Gastroesophageal sphincter (tissue), 4 donors: ENCODE data around the gene SF3A2. TPM values are rescaled to one million over a fixed set of nuclear protein-coding genes. Genes with fewer than 3 reads are reported as not detected.

Source experiments
- ATAC-seq: fragments of 150-250 bp; one replicate; pipeline ENCODE4 v1.9.1; 2016; ENCODE audit warnings: mild to moderate bottlenecking, moderate library complexity
- H3K27ac ChIP-seq, 4 donors: fragments of 200-600 bp; sonication (generic) in 3 of 4; 1 replicate in 3 of 4; 2 replicates in 1 of 4; pipeline ENCODE4 v1.5.1; 2016 to 2019
- H3K27me3 ChIP-seq: fragments of 200-600 bp; sonication (generic); one replicate; pipeline ENCODE4 v1.5.1; 2019
- H3K36me3 ChIP-seq, 2 donors: fragments of 200-600 bp; sonication (generic); one replicate each; pipeline ENCODE4 v1.5.1; 2019; ENCODE audit warnings: control low read depth in 1 of 2
- H3K4me1 ChIP-seq, 3 donors: fragments of 200-600 bp; sonication (generic); 1 replicate in 2 of 3; 2 replicates in 1 of 3; pipeline ENCODE4 v1.5.1; 2016 to 2019; ENCODE audit warnings: control low read depth in 2 of 3
- H3K4me3 ChIP-seq, 2 donors: fragments of 200-600 bp; sonication (generic); one replicate each; pipeline ENCODE4 v1.5.1; 2019; ENCODE audit warnings: mild to moderate bottlenecking in 1 of 2, moderate library complexity in 1 of 2
- H3K9me3 ChIP-seq, 3 donors: fragments of 200-600 bp; sonication (generic); one replicate each; pipeline ENCODE4 v1.5.1; 2017 to 2019; ENCODE audit warnings: control low read depth in 2 of 3
- EP300 ChIP-seq: sonication (generic); formaldehyde crosslinking; IDR thresholded peaks from one replicate; pipeline ENCODE4 v1.6.1; 2017; ENCODE audit warnings: antibody characterized with exemption, mild to moderate bottlenecking
- POLR2A ChIP-seq, 2 donors: fragments of 450-650 bp; IDR thresholded peaks; one replicate each; pipeline ENCODE4 v1.6.1; 2017; ENCODE audit warnings: antibody characterized with exemption in 2 of 2, mild to moderate bottlenecking in 2 of 2, moderate library complexity in 1 of 2
- POLR2AphosphoS5 ChIP-seq: sonication (generic); formaldehyde crosslinking; IDR thresholded peaks from one replicate; pipeline ENCODE4 v1.6.1; 2017; ENCODE audit warnings: antibody characterized with exemption
- WGBS, 2 donors: methylation state at CpG; one replicate each; pipeline ENCODE4 v1.1.5; 2018; ENCODE audit warnings: low coverage in 1 of 2; 5-methylcytosine and 5-hydroxymethylcytosine counted together
- total RNA-seq, 4 donors: library from RNA; depleted of rRNA; stranded (reverse); fragments of >200 nt; gene quantifications; one replicate each; pipeline ENCODE4 v1.1.0, GENCODE V29; 2016
- TF ChIP-seq, protein P1 (sequence below), 4 experiments: fragments of 200-600 bp in 2 of 4; fragments of 450-650 bp in 2 of 4; sonication (generic) in 1 of 4; IDR thresholded peaks; one replicate each; pipeline ENCODE4 v1.5.1; 2017 to 2019; ENCODE audit warnings: antibody characterized with exemption in 4 of 4, mild to moderate bottlenecking in 2 of 4, moderate library complexity in 2 of 4

SF3A2 gene
- total RNA-seq, 4 donors from 2014 or later = 27.5 to 40.3 (median 37.4) TPM

DNA sequence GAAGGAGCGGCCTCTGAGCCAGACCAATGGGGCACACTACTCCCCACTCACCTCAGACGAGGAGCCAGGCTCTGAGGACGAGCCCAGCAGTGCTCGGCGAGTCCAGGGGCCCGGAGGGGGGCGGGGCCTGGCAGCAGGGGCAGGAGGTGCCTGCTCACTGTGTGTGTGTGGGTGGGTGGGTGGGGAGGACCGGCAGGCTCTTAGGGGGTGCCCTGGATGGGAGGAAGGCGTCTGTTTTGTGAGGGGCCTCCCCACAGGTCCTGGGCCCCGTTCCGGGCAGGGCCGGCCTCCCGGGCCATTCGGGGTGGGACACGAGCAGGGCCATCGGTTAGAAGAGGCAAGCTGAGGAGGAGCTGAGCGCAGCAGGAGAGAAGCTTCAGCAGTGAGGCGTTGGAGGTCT, 13.2 kb upstream of the SF3A2 start:
- H3K9me3 ChIP-seq = no peaks in the 10 kb centered on the region
- WGBS, 2 donors = 90 to 100% methylated on average over 2 to 3 of the region's 18 CpGs
- H3K27ac ChIP-seq = no peak overlapping the region
- no peak for ATAC-seq
- TF ChIP-seq POLR2A (IDR thresholded peaks at IDR 0.05) (no peak), POLR2AphosphoS5 (no peak)
- TF ChIP-seq, protein P1, sequence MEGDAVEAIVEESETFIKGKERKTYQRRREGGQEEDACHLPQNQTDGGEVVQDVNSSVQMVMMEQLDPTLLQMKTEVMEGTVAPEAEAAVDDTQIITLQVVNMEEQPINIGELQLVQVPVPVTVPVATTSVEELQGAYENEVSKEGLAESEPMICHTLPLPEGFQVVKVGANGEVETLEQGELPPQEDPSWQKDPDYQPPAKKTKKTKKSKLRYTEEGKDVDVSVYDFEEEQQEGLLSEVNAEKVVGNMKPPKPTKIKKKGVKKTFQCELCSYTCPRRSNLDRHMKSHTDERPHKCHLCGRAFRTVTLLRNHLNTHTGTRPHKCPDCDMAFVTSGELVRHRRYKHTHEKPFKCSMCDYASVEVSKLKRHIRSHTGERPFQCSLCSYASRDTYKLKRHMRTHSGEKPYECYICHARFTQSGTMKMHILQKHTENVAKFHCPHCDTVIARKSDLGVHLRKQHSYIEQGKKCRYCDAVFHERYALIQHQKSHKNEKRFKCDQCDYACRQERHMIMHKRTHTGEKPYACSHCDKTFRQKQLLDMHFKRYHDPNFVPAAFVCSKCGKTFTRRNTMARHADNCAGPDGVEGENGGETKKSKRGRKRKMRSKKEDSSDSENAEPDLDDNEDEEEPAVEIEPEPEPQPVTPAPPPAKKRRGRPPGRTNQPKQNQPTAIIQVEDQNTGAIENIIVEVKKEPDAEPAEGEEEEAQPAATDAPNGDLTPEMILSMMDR (IDR thresholded peaks at IDR 0.05) = no peak
- H3K4me3 ChIP-seq = no peak overlapping the region
- H3K36me3 ChIP-seq = peaks cover 0 to 99% of the 10 kb centered on the region in 2 donors
- no peaks in the 10 kb centered on the region for H3K27me3 ChIP-seq
- H3K4me1 ChIP-seq = peaks cover 0 to 11% (median 0%) of the 10 kb centered on the region in 3 donors

DNA sequence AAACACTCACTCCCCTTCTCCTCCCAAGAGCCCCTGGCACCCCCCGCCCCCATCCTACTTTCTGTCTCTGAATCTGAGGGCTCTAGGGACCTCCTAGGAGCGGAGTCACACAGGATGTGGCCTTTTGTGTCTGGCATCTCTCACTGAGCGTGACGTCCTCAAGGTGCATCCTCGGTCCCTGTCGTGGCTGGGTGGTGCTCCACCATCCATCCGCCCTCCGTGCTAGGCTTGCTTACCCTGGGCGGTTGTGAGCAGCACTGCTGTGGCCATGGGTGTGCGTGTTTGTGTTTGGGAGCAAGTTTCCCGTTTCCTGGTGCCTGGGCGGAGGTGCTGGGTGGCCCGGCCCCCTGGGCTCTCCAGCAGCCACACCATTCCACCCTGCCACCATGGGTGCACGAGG, 12.7 kb upstream of the SF3A2 start:
- Histone ChIP-seq H3K27ac (no peak overlapping the region), H3K9me3 (no peaks in the 10 kb centered on the region), H3K27me3 (no peaks in the 10 kb centered on the region), H3K4me1 (peaks cover 0 to 11% (median 0%) of the 10 kb centered on the region in 3 donors), H3K36me3 (peaks cover 0 to 99% of the 10 kb centered on the region in 2 donors), H3K4me3 (no peak overlapping the region)
- TF ChIP-seq POLR2AphosphoS5 (no peak), POLR2A (IDR thresholded peaks at IDR 0.05) (no peak), EP300 (no peak)
- TF ChIP-seq, protein P1 (IDR thresholded peaks at IDR 0.05) = no peak
- 70 to 83% methylated on average over 2 to 10 of the region's 14 CpGs for WGBS, 2 donors
- ATAC-seq = no peak

- Histone ChIP-seq H3K4me1 (peaks cover 0 to 11% (median 0%) of the 10 kb centered on the region in 3 donors), H3K4me3 (no peak overlapping the region), H3K27me3 (no peaks in the 10 kb centered on the region), H3K27ac (no peak overlapping the region), H3K36me3 (peaks cover 0 to 99% of the 10 kb centered on the region in 2 donors), H3K9me3 (no peaks in the 10 kb centered on the region)
- no peak for TF ChIP-seq POLR2A (IDR thresholded peaks at IDR 0.05)
- TF ChIP-seq, protein P1 (IDR thresholded peaks at IDR 0.05) = no peak
- no peak for TF ChIP-seq POLR2AphosphoS5
- TF ChIP-seq EP300 = no peak
- ATAC-seq = no peak
- 84 to 88% methylated on average over 5 to 8 of the region's 13 CpGs for WGBS, 2 donors
Measured at GRCh38 chr19:2224754-2225349, 11.8 kb upstream of the SF3A2 start.

- peaks cover 0 to 11% (median 0%) of the 10 kb centered on the region in 3 donors for H3K4me1 ChIP-seq
- TF ChIP-seq EP300 (no peak), POLR2AphosphoS5 (no peak), POLR2A (IDR thresholded peaks at IDR 0.05) (no peak)
- TF ChIP-seq, protein P1 (IDR thresholded peaks at IDR 0.05) = no peak
- no peaks in the 10 kb centered on the region for H3K9me3 ChIP-seq
- H3K27me3 ChIP-seq = no peaks in the 10 kb centered on the region
- no peak overlapping the region for H3K4me3 ChIP-seq
- no peak overlapping the region for H3K27ac ChIP-seq
- no peak for ATAC-seq
- peaks cover 0 to 99% of the 10 kb centered on the region in 2 donors for H3K36me3 ChIP-seq
- 92 to 94% methylated on average over 9 to 13 of the region's 32 CpGs for whole genome bisulfite sequencing, 2 donors
Measured at GRCh38 chr19:2225415-2226050, 11.1 kb upstream of the SF3A2 start.
